ENCODE measurements around the gene EP300. TPM values are rescaled to one million over a fixed set of nuclear protein-coding genes. Genes with fewer than 3 reads are reported as not detected.

EP300 gene
- total RNA-seq, 1 donor from 2014 or later: 53.1 TPM

GRCh38 chr22:41204992-41205900, 112.9 kb downstream of the EP300 start, which contains the start of gene L3MBTL2:
TSS of gene L3MBTL2 (plus strand) at chr22:41205312. CDS start at chr22:41205363, 51 bp downstream.
- Mint-ChIP-seq H3K27me3 (ENCODE audit: low read depth) (no peaks in the 10 kb centered on the region), H3K27ac (ENCODE audit: unreplicated experiment) (peak within 1 kb of the TSS; percentile 92), H3K36me3 (ENCODE audit: low read depth) (peaks cover 6% of the 10 kb centered on the region), H3K4me1 (ENCODE audit: low read depth) (peaks cover 14% of the 10 kb centered on the region), H3K9me3 (ENCODE audit: low read depth) (no peaks in the 10 kb centered on the region), H3K4me3 (ENCODE audit: unreplicated experiment) (peak within 1 kb of the TSS; percentile 90)
- peak; percentile 98 for DNase-seq (ENCODE audit: low spot score)
- no peak for TF ChIP-seq CTCF (IDR thresholded peaks at IDR 0.05)

- Mint-ChIP-seq H3K36me3 (ENCODE audit: low read depth) (peaks cover 9% of the 10 kb centered on the region), H3K9me3 (ENCODE audit: low read depth) (no peaks in the 10 kb centered on the region), H3K4me3 (ENCODE audit: unreplicated experiment) (peak overlapping the region; percentile 1), H3K4me1 (ENCODE audit: low read depth) (peaks cover 14% of the 10 kb centered on the region), H3K27me3 (ENCODE audit: low read depth) (no peaks in the 10 kb centered on the region), H3K27ac (ENCODE audit: unreplicated experiment) (no peak overlapping the region)
- TF ChIP-seq CTCF (IDR thresholded peaks at IDR 0.05): no peak
- no peak for DNase-seq (ENCODE audit: low spot score)
Observed at GRCh38 chr22:41206719-41207118, 114.3 kb downstream of the EP300 start.

DNA sequence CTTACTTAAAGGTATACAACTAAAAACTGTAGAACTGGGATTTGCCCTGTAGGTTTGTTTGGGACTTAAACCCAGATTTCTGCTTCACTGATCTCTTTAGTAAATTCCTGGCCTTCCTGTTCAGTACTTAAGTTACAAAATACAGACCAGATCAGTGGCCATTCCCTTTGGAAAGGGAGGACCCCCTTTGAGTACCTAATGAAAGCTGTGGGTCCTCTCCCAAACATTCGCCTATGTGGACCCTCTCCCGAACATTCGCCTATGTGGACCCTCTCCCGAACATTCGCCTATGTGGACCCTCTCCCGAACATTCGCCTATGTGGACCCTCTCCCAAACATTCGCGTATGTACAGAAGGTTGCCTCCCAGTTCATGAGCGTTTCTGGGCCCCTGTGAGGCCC, 123.0 kb downstream of the EP300 start:
- no peak for DNase-seq (ENCODE audit: low spot score)
- H3K36me3 Mint-ChIP-seq (ENCODE audit: low read depth): peaks cover 20% of the 10 kb centered on the region

GRCh38 chr22:41215926-41216325, 123.5 kb downstream of the EP300 start:
- no peak for TF ChIP-seq CTCF (IDR thresholded peaks at IDR 0.05)
- peaks cover 7% of the 10 kb centered on the region for H3K9me3 Mint-ChIP-seq (ENCODE audit: low read depth)
- H3K36me3 Mint-ChIP-seq (ENCODE audit: low read depth): peaks cover 16% of the 10 kb centered on the region

More for the DNA sequence above, 123.0 kb downstream of the EP300 start:
- Mint-ChIP-seq H3K9me3 (ENCODE audit: low read depth) (peaks cover 7% of the 10 kb centered on the region), H3K27ac (ENCODE audit: unreplicated experiment) (no peak overlapping the region), H3K27me3 (ENCODE audit: low read depth) (no peaks in the 10 kb centered on the region), H3K4me1 (ENCODE audit: low read depth) (peaks cover 35% of the 10 kb centered on the region), H3K4me3 (ENCODE audit: unreplicated experiment) (peak overlapping the region; percentile 45)
- TF ChIP-seq CTCF (IDR thresholded peaks at IDR 0.05): no peak

DNA sequence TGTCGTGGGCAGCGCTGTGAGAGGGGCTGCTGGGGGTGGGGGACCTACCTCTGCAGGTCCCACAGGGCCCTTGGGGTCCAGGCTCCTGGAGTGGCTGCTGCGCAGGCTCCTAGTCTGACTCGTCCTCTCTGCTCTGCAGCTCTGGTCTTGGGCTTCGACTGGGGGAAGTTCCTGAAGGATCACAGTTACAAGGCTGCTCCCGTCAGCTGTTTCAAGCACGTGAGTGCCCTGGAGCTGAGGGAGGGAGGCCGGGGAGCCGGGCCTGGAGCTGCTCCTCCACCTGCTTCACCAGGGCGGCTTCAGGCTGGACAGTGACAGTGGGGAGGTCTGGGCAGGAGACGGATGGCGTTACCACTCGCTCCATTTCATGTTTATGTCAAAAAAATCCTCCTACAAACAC, 124.6 kb downstream of the EP300 start:
- peak overlapping the region; percentile 66 for H3K4me3 Mint-ChIP-seq (ENCODE audit: unreplicated experiment)
- no peak for DNase-seq (ENCODE audit: low spot score)
- peaks cover 7% of the 10 kb centered on the region for H3K9me3 Mint-ChIP-seq (ENCODE audit: low read depth)
- H3K4me1 Mint-ChIP-seq (ENCODE audit: low read depth): peaks cover 35% of the 10 kb centered on the region
- no peaks in the 10 kb centered on the region for H3K27me3 Mint-ChIP-seq (ENCODE audit: low read depth)
- peaks cover 20% of the 10 kb centered on the region for H3K36me3 Mint-ChIP-seq (ENCODE audit: low read depth)
- no peak for TF ChIP-seq CTCF (IDR thresholded peaks at IDR 0.05)
- peak overlapping the region; percentile 98 for H3K27ac Mint-ChIP-seq (ENCODE audit: unreplicated experiment)

More at GRCh38 chr22:41215926-41216325, 123.5 kb downstream of the EP300 start:
- H3K27ac Mint-ChIP-seq (ENCODE audit: unreplicated experiment): no peak overlapping the region
- DNase-seq (ENCODE audit: low spot score): no peak
- no peaks in the 10 kb centered on the region for H3K27me3 Mint-ChIP-seq (ENCODE audit: low read depth)
- peaks cover 35% of the 10 kb centered on the region for H3K4me1 Mint-ChIP-seq (ENCODE audit: low read depth)
- H3K4me3 Mint-ChIP-seq (ENCODE audit: unreplicated experiment): peak overlapping the region; percentile 45
